ENCODE data around the gene PNPLA4. TPM values are rescaled to one million over a fixed set of nuclear protein-coding genes. Genes with fewer than 3 reads are reported as not detected.

The PNPLA4 gene, protein sequence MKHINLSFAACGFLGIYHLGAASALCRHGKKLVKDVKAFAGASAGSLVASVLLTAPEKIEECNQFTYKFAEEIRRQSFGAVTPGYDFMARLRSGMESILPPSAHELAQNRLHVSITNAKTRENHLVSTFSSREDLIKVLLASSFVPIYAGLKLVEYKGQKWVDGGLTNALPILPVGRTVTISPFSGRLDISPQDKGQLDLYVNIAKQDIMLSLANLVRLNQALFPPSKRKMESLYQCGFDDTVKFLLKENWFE
- 14.1 and 16.6 TPM in 2 replicates for total RNA-seq (2021)
- percentile 53 among the genes with signal in this experiment for Bru-seq, nascent RNA
- percentile 40 among the genes with signal in this experiment for BruChase-seq, experiment 1, labeled RNA remaining after a 2-hour chase
- percentile 47 among the genes with signal in this experiment for BruChase-seq, experiment 2, labeled RNA remaining after a 6-hour chase
- long read RNA-seq, transcript PNPLA4-201 (7 exons, 3,372 nt): major isoform, 12 of 17 reads
- long read RNA-seq, partial matches to known transcripts: 2 of 17 reads
- long read RNA-seq, other reads (novel, unspliced or antisense): 3 of 17 reads

DNA sequence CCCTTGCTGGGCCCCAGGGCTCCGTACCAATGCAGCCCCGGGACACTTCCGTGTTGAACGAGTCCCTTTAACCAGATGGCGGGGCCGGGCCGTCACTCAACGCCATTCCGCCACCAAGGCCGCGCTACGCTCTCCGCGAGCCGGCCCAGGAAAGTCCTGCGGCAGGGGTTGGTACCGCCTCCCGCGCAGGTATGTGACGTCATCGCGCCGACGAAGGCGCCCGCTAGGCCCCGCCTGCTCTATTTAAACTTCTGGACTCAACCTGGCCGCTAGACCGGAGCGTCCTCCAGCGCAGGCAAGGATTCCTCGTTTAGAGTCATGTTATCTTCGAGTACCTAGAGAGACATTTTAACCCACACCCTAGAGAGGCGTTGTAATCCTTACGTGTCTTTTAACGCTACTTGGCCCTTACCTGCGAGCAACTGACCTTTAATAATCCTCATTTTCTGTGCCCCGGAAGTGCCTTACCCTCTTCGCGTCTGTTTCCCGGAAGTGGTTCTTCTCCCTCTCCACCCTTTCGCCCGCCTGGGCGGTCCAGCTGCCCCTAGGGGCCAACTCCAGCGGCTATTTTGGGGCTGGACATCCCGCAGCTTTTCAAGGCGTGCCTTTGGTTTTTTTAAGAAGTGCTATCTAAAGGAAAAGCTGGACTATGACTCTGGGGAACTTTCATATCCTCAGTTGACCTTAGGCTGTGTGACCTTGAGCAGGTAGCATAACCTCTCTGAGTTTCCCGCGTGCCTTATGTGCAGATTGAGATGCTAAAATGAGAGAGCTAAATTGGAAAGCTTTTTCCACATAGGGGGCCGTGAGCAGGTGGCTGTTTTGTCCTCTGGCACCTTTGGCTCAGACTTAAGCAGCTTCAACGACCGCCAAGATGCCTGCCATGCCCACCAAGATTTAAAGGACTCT, at the start of gene PNPLA4:
TSS of gene PNPLA4 (minus strand) at position 155 of the 909 bp plus-strand sequence. CDS start 1,294 bp downstream, outside the sequence.
- TSS peak; percentile 88 for BruUV-seq (replicated peaks)

DNA sequence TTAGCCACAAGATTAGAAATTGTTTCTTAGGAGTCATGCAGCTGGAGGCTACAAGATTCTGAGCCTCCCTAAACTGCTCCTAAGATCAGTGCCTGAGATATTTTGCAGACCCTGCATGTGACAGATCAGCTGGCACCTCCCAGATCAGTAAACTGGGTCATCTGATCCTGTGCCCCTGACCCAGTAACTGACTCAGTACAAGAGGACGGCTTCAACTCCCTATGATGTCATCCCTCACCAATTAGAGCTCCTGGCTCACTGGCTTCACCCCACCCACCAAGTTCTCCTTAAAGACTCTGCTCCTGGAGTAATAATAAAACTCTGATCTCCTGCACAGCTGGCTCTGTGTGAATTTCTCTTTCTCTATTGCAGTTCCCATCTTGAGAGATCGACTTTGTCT, 45.4 kb upstream of the PNPLA4 start:
- POLR2A ChIA-PET (ENCODE audit: low non-redundant PET): no interaction called here
- BruUV-seq (replicated peaks): no TSS peak
- intact Hi-C loops (cut with micrococcal nuclease; ENCODE audit: unreplicated experiment): no loop called here
- Histone ChIP-seq H3K36me3 (ENCODE audit: insufficient read depth, low read length, poor library complexity, severe bottlenecking) (no peaks in the 10 kb centered on the region), H3K9me3 (ENCODE audit: low read depth, low read length, poor library complexity, severe bottlenecking) (no peaks in the 10 kb centered on the region), H3K27me3 (replicated peaks; ENCODE audit: insufficient read depth, low read depth, low read length, poor library complexity) (no peaks in the 10 kb centered on the region), H3K4me1 (ENCODE audit: insufficient read depth, low read length, poor library complexity, severe bottlenecking) (no peaks in the 10 kb centered on the region), H3K4me3 (ENCODE audit: low read depth, low read length, poor library complexity, severe bottlenecking) (no peak overlapping the region), H3K27ac (ENCODE audit: low read depth, low read length, poor library complexity, severe bottlenecking) (no peak overlapping the region)
- TF ChIP-seq, protein P1, sequence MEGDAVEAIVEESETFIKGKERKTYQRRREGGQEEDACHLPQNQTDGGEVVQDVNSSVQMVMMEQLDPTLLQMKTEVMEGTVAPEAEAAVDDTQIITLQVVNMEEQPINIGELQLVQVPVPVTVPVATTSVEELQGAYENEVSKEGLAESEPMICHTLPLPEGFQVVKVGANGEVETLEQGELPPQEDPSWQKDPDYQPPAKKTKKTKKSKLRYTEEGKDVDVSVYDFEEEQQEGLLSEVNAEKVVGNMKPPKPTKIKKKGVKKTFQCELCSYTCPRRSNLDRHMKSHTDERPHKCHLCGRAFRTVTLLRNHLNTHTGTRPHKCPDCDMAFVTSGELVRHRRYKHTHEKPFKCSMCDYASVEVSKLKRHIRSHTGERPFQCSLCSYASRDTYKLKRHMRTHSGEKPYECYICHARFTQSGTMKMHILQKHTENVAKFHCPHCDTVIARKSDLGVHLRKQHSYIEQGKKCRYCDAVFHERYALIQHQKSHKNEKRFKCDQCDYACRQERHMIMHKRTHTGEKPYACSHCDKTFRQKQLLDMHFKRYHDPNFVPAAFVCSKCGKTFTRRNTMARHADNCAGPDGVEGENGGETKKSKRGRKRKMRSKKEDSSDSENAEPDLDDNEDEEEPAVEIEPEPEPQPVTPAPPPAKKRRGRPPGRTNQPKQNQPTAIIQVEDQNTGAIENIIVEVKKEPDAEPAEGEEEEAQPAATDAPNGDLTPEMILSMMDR (conservative IDR thresholded peaks at IDR 0.05; ENCODE audit: low read depth, low read length): no peak
- TF ChIP-seq EZH2 (IDR thresholded peaks at IDR 0.05; ENCODE audit: borderline replicate concordance, low read depth, low read length, poor library complexity, severe bottlenecking): no peak
- CTCF ChIA-PET: no interaction called here
- no peak for DNase-seq (ENCODE audit: low spot score)

More for the DNA sequence above, at the start of gene PNPLA4:
- Histone ChIP-seq H3K27ac (ENCODE audit: low read depth, low read length, poor library complexity, severe bottlenecking) (peak within 1 kb of the TSS; percentile 67), H3K9me3 (ENCODE audit: low read depth, low read length, poor library complexity, severe bottlenecking) (no peaks in the 10 kb centered on the region), H3K36me3 (ENCODE audit: insufficient read depth, low read length, poor library complexity, severe bottlenecking) (no peaks in the 10 kb centered on the region), H3K4me1 (ENCODE audit: insufficient read depth, low read length, poor library complexity, severe bottlenecking) (peaks cover 3% of the 10 kb centered on the region), H3K4me3 (ENCODE audit: low read depth, low read length, poor library complexity, severe bottlenecking) (peak within 1 kb of the TSS; percentile 52), H3K27me3 (replicated peaks; ENCODE audit: insufficient read depth, low read depth, low read length, poor library complexity) (no peaks in the 10 kb centered on the region)
- ChIA-PET POLR2A (ENCODE audit: low non-redundant PET) (no interaction called here), CTCF (no interaction called here)
- TF ChIP-seq, protein P1 (conservative IDR thresholded peaks at IDR 0.05; ENCODE audit: low read depth, low read length): 0 out of 2 replicates have a peak, but pooled peaks have one; percentile 19
- TF ChIP-seq EZH2 (IDR thresholded peaks at IDR 0.05; ENCODE audit: borderline replicate concordance, low read depth, low read length, poor library complexity, severe bottlenecking): no peak
- DNase-seq (ENCODE audit: low spot score): peak; percentile 84
- intact Hi-C loops (cut with micrococcal nuclease; ENCODE audit: unreplicated experiment): loop anchor here (5.0 to 10.0 kb wide), 3 partner anchors 213 to 1903 kb away; no protein-coding TSS in a partner anchor

DNA sequence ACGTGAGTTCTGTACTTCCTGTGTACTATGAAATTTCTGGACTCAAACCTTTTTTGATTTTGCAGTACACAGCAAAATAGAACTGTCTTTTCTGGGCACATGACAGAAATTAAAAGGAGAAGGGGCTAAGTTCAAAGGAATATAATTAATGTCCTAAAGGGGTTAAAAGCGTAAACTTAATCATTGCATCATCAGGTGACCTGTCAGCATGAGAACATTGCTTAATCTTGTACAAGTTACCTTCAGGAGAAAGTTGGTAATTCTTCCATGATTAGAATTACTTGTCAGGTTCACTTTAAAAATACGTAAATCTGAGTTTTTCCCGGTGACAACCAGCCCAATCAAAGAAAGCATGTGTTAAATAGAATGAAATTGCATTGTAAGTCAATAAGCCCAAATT, 43.2 kb upstream of the PNPLA4 start:
- Histone ChIP-seq H3K4me1 (ENCODE audit: insufficient read depth, low read length, poor library complexity, severe bottlenecking) (no peaks in the 10 kb centered on the region), H3K36me3 (ENCODE audit: insufficient read depth, low read length, poor library complexity, severe bottlenecking) (no peaks in the 10 kb centered on the region), H3K4me3 (ENCODE audit: low read depth, low read length, poor library complexity, severe bottlenecking) (no peak overlapping the region), H3K27me3 (replicated peaks; ENCODE audit: insufficient read depth, low read depth, low read length, poor library complexity) (no peaks in the 10 kb centered on the region), H3K9me3 (ENCODE audit: low read depth, low read length, poor library complexity, severe bottlenecking) (no peaks in the 10 kb centered on the region), H3K27ac (ENCODE audit: low read depth, low read length, poor library complexity, severe bottlenecking) (no peak overlapping the region)
- TF ChIP-seq, protein P1 (conservative IDR thresholded peaks at IDR 0.05; ENCODE audit: low read depth, low read length): no peak
- no peak for TF ChIP-seq EZH2 (IDR thresholded peaks at IDR 0.05; ENCODE audit: borderline replicate concordance, low read depth, low read length, poor library complexity, severe bottlenecking)
- no TSS peak for BruUV-seq (replicated peaks)
- ChIA-PET CTCF (no interaction called here), POLR2A (ENCODE audit: low non-redundant PET) (no interaction called here)
- intact Hi-C loops (cut with micrococcal nuclease; ENCODE audit: unreplicated experiment): no loop called here
- DNase-seq (ENCODE audit: low spot score): no peak
